ENCODE data around the gene SEC31A.

Gene SEC31A

GRCh38 chr4:82784681-82785610 is 106.0 kb downstream of the SEC31A start:
- no peaks in the 10 kb centered on the region for H3K9me2 ChIP-seq (replicated peaks; ENCODE audit: insufficient read depth, low read length)
- no peak overlapping the region for H2AFZ ChIP-seq (ENCODE audit: low read length)
- TF ChIP-seq CTCF (IDR thresholded peaks at IDR 0.05; ENCODE audit: low read length) (no peak), EZH2phosphoT487 (IDR thresholded peaks at IDR 0.05; ENCODE audit: low read length) (no peak), EZH2 (optimal IDR thresholded peaks at IDR 0.05; ENCODE audit: low read depth, low read length) (no peak)
- no peak overlapping the region for H3K4me2 ChIP-seq (ENCODE audit: low read depth, low read length)
- DNase-seq = no peak
- H3K36me3 ChIP-seq (replicated peaks; ENCODE audit: insufficient read depth, low read length) = no peaks in the 10 kb centered on the region
- no peaks in the 10 kb centered on the region for H3K79me2 ChIP-seq (ENCODE audit: low read length)
- no peak overlapping the region for H3K27ac ChIP-seq (ENCODE audit: low read length)
- no peak overlapping the region for H3K9ac ChIP-seq (ENCODE audit: low read length)
- no peaks in the 10 kb centered on the region for H3K27me3 ChIP-seq (replicated peaks; ENCODE audit: insufficient read depth, low read length)
- H3K9me3 ChIP-seq (replicated peaks; ENCODE audit: insufficient read depth, low read length) = no peaks in the 10 kb centered on the region
- no peaks in the 10 kb centered on the region for H3K4me1 ChIP-seq (ENCODE audit: low read length)
- H3F3A ChIP-seq (ENCODE audit: insufficient read depth, low read length) = no peaks in the 10 kb centered on the region
- H3K4me3 ChIP-seq (ENCODE audit: low read length) = no peak overlapping the region
- no peaks in the 10 kb centered on the region for H4K20me1 ChIP-seq (ENCODE audit: insufficient read depth, low read length)

- no peak for TF ChIP-seq EZH2phosphoT487 (IDR thresholded peaks at IDR 0.05; ENCODE audit: low read length)
- no peak for TF ChIP-seq CTCF (IDR thresholded peaks at IDR 0.05; ENCODE audit: low read length)
- TF ChIP-seq EZH2 (optimal IDR thresholded peaks at IDR 0.05; ENCODE audit: low read depth, low read length) = no peak
- Histone ChIP-seq H3K4me1 (ENCODE audit: low read length) (no peaks in the 10 kb centered on the region), H2AFZ (ENCODE audit: low read length) (no peak overlapping the region), H3K4me3 (ENCODE audit: low read length) (no peak overlapping the region), H3K27ac (ENCODE audit: low read length) (no peak overlapping the region), H3K9me2 (replicated peaks; ENCODE audit: insufficient read depth, low read length) (no peaks in the 10 kb centered on the region), H3K4me2 (ENCODE audit: low read depth, low read length) (no peak overlapping the region), H3K27me3 (replicated peaks; ENCODE audit: insufficient read depth, low read length) (no peaks in the 10 kb centered on the region), H3K9ac (ENCODE audit: low read length) (no peak overlapping the region), H3K9me3 (replicated peaks; ENCODE audit: insufficient read depth, low read length) (no peaks in the 10 kb centered on the region), H3K36me3 (replicated peaks; ENCODE audit: insufficient read depth, low read length) (no peaks in the 10 kb centered on the region), H3K79me2 (ENCODE audit: low read length) (no peaks in the 10 kb centered on the region), H4K20me1 (ENCODE audit: insufficient read depth, low read length) (no peaks in the 10 kb centered on the region), H3F3A (ENCODE audit: insufficient read depth, low read length) (no peaks in the 10 kb centered on the region)
- no peak for DNase-seq
Measured at GRCh38 chr4:82782626-82783345, 108.2 kb downstream of the SEC31A start.

DNA sequence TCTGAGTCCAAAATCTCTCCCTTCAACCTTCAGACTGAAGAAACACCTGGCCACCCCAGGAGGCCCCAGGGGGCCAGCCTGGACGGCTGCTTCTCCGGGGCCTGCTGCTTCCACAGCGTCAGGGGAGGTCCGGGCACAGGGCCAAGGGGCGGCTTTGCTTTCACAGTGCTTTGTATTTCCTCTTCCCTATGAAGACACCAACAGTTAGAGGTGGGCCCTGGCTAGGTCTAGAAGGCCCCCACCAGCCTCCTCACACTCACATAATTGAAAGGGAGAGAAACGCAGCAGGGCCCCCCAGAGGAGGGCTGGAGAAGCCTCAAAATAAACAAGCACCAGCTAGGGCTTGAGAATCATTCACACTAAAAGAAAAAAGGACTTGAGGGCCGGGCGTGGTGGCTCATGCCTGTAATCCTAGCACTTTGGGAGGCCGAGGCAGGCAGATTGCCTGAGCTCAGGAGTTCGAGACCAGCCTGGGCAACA is 110.2 kb downstream of the SEC31A start:
- TF ChIP-seq CTCF (IDR thresholded peaks at IDR 0.05; ENCODE audit: low read length) = no peak
- no peak for TF ChIP-seq EZH2 (optimal IDR thresholded peaks at IDR 0.05; ENCODE audit: low read depth, low read length)
- TF ChIP-seq EZH2phosphoT487 (IDR thresholded peaks at IDR 0.05; ENCODE audit: low read length) = no peak
- H4K20me1 ChIP-seq (ENCODE audit: insufficient read depth, low read length) = no peaks in the 10 kb centered on the region
- no peak overlapping the region for H3K9ac ChIP-seq (ENCODE audit: low read length)
- H3K4me1 ChIP-seq (ENCODE audit: low read length) = no peaks in the 10 kb centered on the region
- H3K79me2 ChIP-seq (ENCODE audit: low read length) = no peaks in the 10 kb centered on the region
- H3K27ac ChIP-seq (ENCODE audit: low read length) = no peak overlapping the region
- DNase-seq = no peak
- H3F3A ChIP-seq (ENCODE audit: insufficient read depth, low read length) = no peaks in the 10 kb centered on the region
- H3K9me2 ChIP-seq (replicated peaks; ENCODE audit: insufficient read depth, low read length) = no peaks in the 10 kb centered on the region
- no peak overlapping the region for H3K4me2 ChIP-seq (ENCODE audit: low read depth, low read length)
- no peak overlapping the region for H2AFZ ChIP-seq (ENCODE audit: low read length)
- no peaks in the 10 kb centered on the region for H3K27me3 ChIP-seq (replicated peaks; ENCODE audit: insufficient read depth, low read length)
- H3K9me3 ChIP-seq (replicated peaks; ENCODE audit: insufficient read depth, low read length) = no peaks in the 10 kb centered on the region
- no peaks in the 10 kb centered on the region for H3K36me3 ChIP-seq (replicated peaks; ENCODE audit: insufficient read depth, low read length)
- H3K4me3 ChIP-seq (ENCODE audit: low read length) = no peak overlapping the region
